Endothelial cell of umbilical vein (primary cell): ENCODE results near the gene ETV6. TPM values are rescaled to one million over a fixed set of nuclear protein-coding genes. Genes with fewer than 3 reads are reported as not detected.

Source experiments
- BruUV-seq: library from RNA; stranded (reverse); fragments of 400-500 nt; replicated peaks from 2 replicates; lab custom pipeline; 2021; lab: Mats Ljungman, UMichigan
- CTCF ChIA-PET: fragments of 300-600, 350-600 bp; sonication (Branson Sonifier 250); formaldehyde crosslinking; loops from one replicate; lab custom pipeline; 2021; ENCODE audit warnings: antibody characterized with exemption, inconsistent platforms; lab: Charles Lee
- POLR2A ChIA-PET: fragments of 300-600, 350-600 bp; sonication (Branson Sonifier 250); formaldehyde crosslinking; loops from one replicate; lab custom pipeline; 2021; ENCODE audit warnings: antibody characterized with exemption, inconsistent platforms; lab: Charles Lee
- DNase-seq: peaks from one replicate; pipeline ENCODE4 v3.0.0-alpha.2; 2011; ENCODE audit warnings: low read depth, low spot score
- FAIRE-seq: peaks from 2 replicates; lab custom pipeline; 2011; peaks lifted over from hg19 to GRCh38; lab: Jason Lieb, UNC
- H2AFZ ChIP-seq: 2 replicates; pipeline ENCODE4 v1.6.0; 2012; ENCODE audit warnings: low read depth, low read length, control low read depth, inconsistent platforms
- H3K27ac ChIP-seq: 2 replicates; pipeline ENCODE4 v1.5.1; 2011; ENCODE audit warnings: low read depth, mild to moderate bottlenecking, control low read depth, low read length, moderate library complexity; ENCODE audit not compliant: insufficient read depth
- H3K27me3 ChIP-seq, 2 experiments: 2 replicates each; pipeline versions ENCODE4 v1.6.0 to v1.6.1; 2011; ENCODE audit warnings: low read length in 2 of 2, mixed read lengths in 1 of 2; ENCODE audit not compliant: control insufficient read depth in 2 of 2, insufficient read depth in 2 of 2
- H3K36me3 ChIP-seq, 2 experiments: 2 replicates in 1 of 2; 3 replicates in 1 of 2; pipeline ENCODE4 v1.5.1; 2011; ENCODE audit warnings: low read length in 2 of 2, mild to moderate bottlenecking in 1 of 2, moderate library complexity in 1 of 2; ENCODE audit not compliant: control insufficient read depth in 2 of 2, insufficient read depth in 2 of 2; ENCODE audit errors: extremely low read depth in 1 of 2
- H3K4me1 ChIP-seq: 3 replicates; pipeline ENCODE4 v1.5.1; 2011; ENCODE audit warnings: mild to moderate bottlenecking, low read length; ENCODE audit not compliant: control insufficient read depth, insufficient read depth; ENCODE audit errors: extremely low read depth
- H3K4me2 ChIP-seq: 2 replicates; pipeline ENCODE4 v1.6.1; 2011; ENCODE audit warnings: low read length, control low read depth, mixed read lengths; ENCODE audit not compliant: insufficient read depth
- H3K4me3 ChIP-seq, 3 experiments: fragments of 200-600 bp in 1 of 3; sonication (generic), shearing (Covaris generic) in 1 of 3; replicated peaks in 1 of 3; 2 replicates each; pipeline ENCODE4 v1.5.1; 2011 to 2016; ENCODE audit warnings: control low read depth in 3 of 3, low read length in 3 of 3, mild to moderate bottlenecking in 2 of 3, inconsistent platforms in 1 of 3, low read depth in 1 of 3, moderate library complexity in 1 of 3; ENCODE audit not compliant: insufficient read depth in 1 of 3
- H3K79me2 ChIP-seq: 2 replicates; pipeline ENCODE4 v1.6.0; 2012; ENCODE audit warnings: low read length, inconsistent platforms; ENCODE audit not compliant: control insufficient read depth, insufficient read depth
- H3K9ac ChIP-seq: replicated peaks from 2 replicates; pipeline ENCODE3; 2011; ENCODE audit warnings: low read length, control low read depth; ENCODE audit not compliant: insufficient read depth; ENCODE audit errors: extremely low read depth
- H3K9me1 ChIP-seq: replicated peaks from 3 replicates; pipeline ENCODE4 v1.6.0; 2011; ENCODE audit warnings: mild to moderate bottlenecking, low read length; ENCODE audit not compliant: control insufficient read depth, insufficient read depth; ENCODE audit errors: extremely low read depth
- H3K9me3 ChIP-seq: replicated peaks from 2 replicates; pipeline ENCODE4 v1.5.1; 2012; ENCODE audit warnings: low read length, inconsistent platforms; ENCODE audit not compliant: control insufficient read depth, insufficient read depth
- H4K20me1 ChIP-seq: replicated peaks from 2 replicates; pipeline ENCODE3; 2011; ENCODE audit warnings: mild to moderate bottlenecking, low read length; ENCODE audit not compliant: control insufficient read depth, insufficient read depth; ENCODE audit errors: extremely low read depth
- EZH2 ChIP-seq: IDR thresholded peaks from 2 replicates; pipeline ENCODE4 v1.6.1; 2012; ENCODE audit warnings: borderline replicate concordance, low read depth, mild to moderate bottlenecking, moderate library complexity, low read length, inconsistent platforms; ENCODE audit not compliant: severe bottlenecking
- POLR2AphosphoS5 ChIP-seq: IDR thresholded peaks from 2 replicates; pipeline ENCODE4 v1.6.1; 2012; ENCODE audit warnings: low read depth, mild to moderate bottlenecking, control low read depth, low read length, moderate library complexity; ENCODE audit not compliant: insufficient read depth
- dilution Hi-C: fragments of 300-500 bp; cut with MboI; formaldehyde crosslinking; loops from one replicate; pipeline ENCODE4 v1.15.0; 2019; ENCODE audit warnings: low sequenced_read_pairs; ENCODE audit not compliant: extremely low pct_ligation_motif_present
- intact Hi-C: fragments of 100-400 bp; cut with micrococcal nuclease; formaldehyde crosslinking; loops from one replicate; pipeline ENCODE4 v1.10.0; 2022
- polyA plus RNA-seq, 4 experiments: library from polyadenylated mRNA; depleted of rRNA in 3 of 4; stranded (reverse) in 3 of 4; unstranded in 1 of 4; fragments of >200 nt; gene quantifications; 2 replicates each; pipeline versions ENCODE4 v1.2.1 to v1.2.3, GENCODE V29; 2011 to 2012; ENCODE audit warnings: missing spikeins in 1 of 4
- total RNA-seq: library from RNA; stranded (reverse); gene quantifications from 2 replicates; pipeline ENCODE4 v1.2.3, GENCODE V29; 2021
- TF ChIP-seq, protein P1 (sequence below), 2 donors: IDR thresholded peaks; 1 replicate in 1 of 2; 2 replicates in 1 of 2; pipeline ENCODE4 v1.5.1; 2011; ENCODE audit warnings: low read length in 2 of 2, mild to moderate bottlenecking in 2 of 2, moderate library complexity in 2 of 2, control low read depth in 1 of 2, inconsistent platforms in 1 of 2, low read depth in 1 of 2; ENCODE audit not compliant: insufficient read depth in 1 of 2; ENCODE audit errors: extremely low read depth in 1 of 2
- TF ChIP-seq, protein P2 (sequence below): IDR thresholded peaks from 2 replicates; pipeline ENCODE4 v1.6.1; 2011; ENCODE audit not compliant: insufficient read depth, insufficient read length

ETV6 gene
- total and polyA plus RNA-seq, 2 donors (not counting 3 experiments of a cell fraction or from before 2014, with no cell fraction given) = 15.9 to 57.1 TPM

DNA sequence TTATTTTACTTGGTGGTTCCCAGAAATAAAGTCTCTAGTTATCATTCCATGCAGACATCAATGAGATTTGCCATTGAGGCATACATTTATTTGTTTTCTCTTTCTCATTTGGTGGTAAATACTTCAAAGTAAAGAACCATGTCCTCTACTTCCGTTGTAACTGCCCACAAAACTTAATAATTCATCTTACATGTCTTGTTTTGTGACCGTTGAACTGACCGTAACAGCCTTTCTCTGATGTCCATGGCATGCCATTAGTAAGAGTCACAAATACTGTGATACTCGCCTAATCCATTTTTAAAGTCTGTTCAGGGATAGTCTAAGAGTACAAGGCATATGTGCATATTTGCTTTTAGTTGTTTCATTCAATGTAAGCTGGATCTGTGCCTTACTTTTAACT lies 145.3 kb downstream of the ETV6 start:
- CTCF ChIA-PET = interaction anchor here (1.2 kb wide), 1 partner anchor 238 kb away, joined by 4 read pairs; no protein-coding TSS in a partner anchor
- DNase-seq (no peak), FAIRE-seq (no peak)
- Histone ChIP-seq H3K27me3 (no peaks in the 10 kb centered on the region), H3K36me3 (no peaks in the 10 kb centered on the region), H2AFZ (no peak overlapping the region), H3K9ac (no peak overlapping the region), H3K27ac (peak overlapping the region; percentile 16), H3K9me3 (no peaks in the 10 kb centered on the region), H3K4me3 (no peak overlapping the region), H3K9me1 (no peaks in the 10 kb centered on the region), H4K20me1 (no peaks in the 10 kb centered on the region), H3K4me2 (no peak overlapping the region), H3K79me2 (peaks cover 36% of the 10 kb centered on the region), H3K4me1 (peaks cover 63% of the 10 kb centered on the region)
- no TSS peak for BruUV-seq
- POLR2A ChIA-PET = interaction anchor here (0.7 to 1.9 kb wide), 2 partner anchors 49 to 145 kb away, joined by 3 to 10 read pairs; partner anchors contain the start of gene ETV6
- intact Hi-C loops (no loop called here), dilution Hi-C loops (no loop called here)
- TF ChIP-seq, protein P1, sequence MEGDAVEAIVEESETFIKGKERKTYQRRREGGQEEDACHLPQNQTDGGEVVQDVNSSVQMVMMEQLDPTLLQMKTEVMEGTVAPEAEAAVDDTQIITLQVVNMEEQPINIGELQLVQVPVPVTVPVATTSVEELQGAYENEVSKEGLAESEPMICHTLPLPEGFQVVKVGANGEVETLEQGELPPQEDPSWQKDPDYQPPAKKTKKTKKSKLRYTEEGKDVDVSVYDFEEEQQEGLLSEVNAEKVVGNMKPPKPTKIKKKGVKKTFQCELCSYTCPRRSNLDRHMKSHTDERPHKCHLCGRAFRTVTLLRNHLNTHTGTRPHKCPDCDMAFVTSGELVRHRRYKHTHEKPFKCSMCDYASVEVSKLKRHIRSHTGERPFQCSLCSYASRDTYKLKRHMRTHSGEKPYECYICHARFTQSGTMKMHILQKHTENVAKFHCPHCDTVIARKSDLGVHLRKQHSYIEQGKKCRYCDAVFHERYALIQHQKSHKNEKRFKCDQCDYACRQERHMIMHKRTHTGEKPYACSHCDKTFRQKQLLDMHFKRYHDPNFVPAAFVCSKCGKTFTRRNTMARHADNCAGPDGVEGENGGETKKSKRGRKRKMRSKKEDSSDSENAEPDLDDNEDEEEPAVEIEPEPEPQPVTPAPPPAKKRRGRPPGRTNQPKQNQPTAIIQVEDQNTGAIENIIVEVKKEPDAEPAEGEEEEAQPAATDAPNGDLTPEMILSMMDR (IDR thresholded peaks at IDR 0.05; ENCODE audit: extremely low read depth in 1 of 2, insufficient read depth in 1 of 2, low read depth in 1 of 2, low read length in 2 of 2) = no peak
- TF ChIP-seq, protein P2, sequence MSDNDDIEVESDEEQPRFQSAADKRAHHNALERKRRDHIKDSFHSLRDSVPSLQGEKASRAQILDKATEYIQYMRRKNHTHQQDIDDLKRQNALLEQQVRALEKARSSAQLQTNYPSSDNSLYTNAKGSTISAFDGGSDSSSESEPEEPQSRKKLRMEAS = no peak

- Histone ChIP-seq H3K36me3 (no peaks in the 10 kb centered on the region), H4K20me1 (no peaks in the 10 kb centered on the region), H3K4me1 (peaks cover 67% of the 10 kb centered on the region), H3K9ac (peak overlapping the region; percentile 54), H3K9me3 (no peaks in the 10 kb centered on the region), H3K4me2 (peak overlapping the region; percentile 68), H3K79me2 (peaks cover 40% of the 10 kb centered on the region), H3K4me3 (no peak overlapping the region), H3K27me3 (no peaks in the 10 kb centered on the region), H2AFZ (no peak overlapping the region), H3K9me1 (no peaks in the 10 kb centered on the region), H3K27ac (peak overlapping the region; percentile 99)
- BruUV-seq = TSS peak; percentile 38
- DNase-seq = no peak
- POLR2A ChIA-PET = interaction anchor here (0.7 to 1.9 kb wide), 4 partner anchors 25 to 145 kb away, joined by 3 to 10 read pairs (median 4); partner anchors contain the start of gene ETV6
- CTCF ChIA-PET = interaction anchor here (0.8 to 1.2 kb wide), 4 partner anchors 10 to 238 kb away, joined by 3 to 6 read pairs (median 6); no protein-coding TSS in a partner anchor
- dilution Hi-C loops (no loop called here), intact Hi-C loops (no loop called here)
- no peak for TF ChIP-seq POLR2AphosphoS5
- no peak for TF ChIP-seq EZH2
- FAIRE-seq = no peak
These were observed 145.9 kb downstream of the ETV6 start for GRCh38 chr12:11795192-11795912.
